Fibroblast of pulmonary artery (primary cell): ENCODE measurements around the gene PNMT.

Source experiments
- DNase-seq: peaks from one replicate; pipeline ENCODE4 v3.0.0-alpha.2; 2010; ENCODE audit warnings: low read depth
- H3K4me3 ChIP-seq: replicated peaks from 2 replicates; pipeline ENCODE4 v1.5.1; 2011; ENCODE audit warnings: low read depth, mild to moderate bottlenecking, control low read depth, low read length, moderate library complexity
- CTCF ChIP-seq: IDR thresholded peaks from 2 replicates; pipeline ENCODE4 v1.5.1; 2011; ENCODE audit warnings: mild to moderate bottlenecking, control low read depth, low read length, inconsistent platforms; ENCODE audit errors: missing control alignments

The PNMT gene

GRCh38 chr17:39669897-39670735 is 1.9 kb downstream of the PNMT start:
- DNase-seq = no peak
- H3K4me3 ChIP-seq = no peak overlapping the region
- no peak for TF ChIP-seq CTCF

DNA sequence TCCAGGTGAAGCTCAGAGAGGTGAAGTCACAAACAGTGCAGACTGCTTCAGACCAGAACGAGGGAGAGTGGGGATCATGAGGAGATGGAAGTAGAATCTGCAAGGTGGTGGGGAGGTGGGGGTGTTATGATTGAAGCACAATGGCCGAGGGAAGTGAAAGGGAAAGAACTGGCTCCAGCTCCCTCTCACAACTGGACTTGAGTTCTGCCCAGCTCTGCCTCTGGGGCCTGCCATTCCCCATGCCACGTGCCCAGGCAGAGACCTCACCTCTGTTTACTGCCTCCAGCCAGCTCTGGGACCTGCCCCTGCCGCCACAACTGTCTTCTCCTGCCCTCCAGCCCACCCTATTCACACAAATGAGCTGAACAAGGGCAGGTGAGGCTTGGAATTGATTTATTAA is 2.5 kb downstream of the PNMT start:
- DNase-seq = no peak
- TF ChIP-seq CTCF = no peak
- H3K4me3 ChIP-seq = no peak overlapping the region

DNA sequence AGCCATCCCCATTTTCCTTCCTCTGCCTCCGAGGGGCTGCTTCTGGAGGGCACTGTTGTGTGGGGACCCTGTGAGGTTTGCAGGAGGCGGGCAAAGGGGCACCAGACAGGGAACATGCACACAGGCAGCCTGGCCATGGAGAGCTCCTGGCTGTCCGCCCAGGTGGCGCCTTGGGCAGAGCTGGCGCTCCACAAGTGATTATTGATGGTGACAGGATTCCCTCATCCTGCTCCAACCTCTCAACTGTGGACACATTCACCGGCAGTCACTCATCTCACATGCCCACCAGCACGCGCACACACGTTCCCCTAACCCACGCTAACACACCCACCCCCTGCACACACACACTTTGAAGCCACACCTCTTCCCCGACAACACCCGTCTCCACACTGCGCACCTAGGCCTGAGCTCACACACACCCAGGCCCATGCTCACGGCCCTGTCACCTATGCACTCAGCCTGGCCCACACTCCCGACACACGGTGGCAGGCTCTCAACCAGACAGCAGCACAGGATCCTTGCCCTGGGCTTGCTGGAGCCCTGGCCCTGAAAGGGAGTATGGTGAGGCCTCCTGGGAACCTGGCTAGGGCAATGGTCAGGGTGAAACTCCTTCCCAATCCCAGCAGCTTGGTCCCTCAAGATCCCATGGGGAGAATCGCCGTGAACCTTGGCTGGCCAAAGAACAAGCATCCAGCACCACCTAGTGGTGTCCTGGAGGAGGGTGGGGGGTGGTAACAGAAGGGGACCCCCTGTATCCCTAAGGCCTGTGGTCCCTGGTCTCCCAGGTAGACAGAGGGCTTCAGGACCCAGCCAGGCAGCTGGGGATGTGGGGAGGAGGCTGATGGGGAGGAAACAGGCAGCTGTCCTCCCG is 3.6 kb downstream of the PNMT start:
- TF ChIP-seq CTCF = peak; percentile 66
- no peak overlapping the region for H3K4me3 ChIP-seq
- peak; percentile 46 for DNase-seq

GRCh38 chr17:39672522-39673334 is 4.5 kb downstream of the PNMT start:
- no peak for TF ChIP-seq CTCF
- no peak overlapping the region for H3K4me3 ChIP-seq
- no peak for DNase-seq

DNA sequence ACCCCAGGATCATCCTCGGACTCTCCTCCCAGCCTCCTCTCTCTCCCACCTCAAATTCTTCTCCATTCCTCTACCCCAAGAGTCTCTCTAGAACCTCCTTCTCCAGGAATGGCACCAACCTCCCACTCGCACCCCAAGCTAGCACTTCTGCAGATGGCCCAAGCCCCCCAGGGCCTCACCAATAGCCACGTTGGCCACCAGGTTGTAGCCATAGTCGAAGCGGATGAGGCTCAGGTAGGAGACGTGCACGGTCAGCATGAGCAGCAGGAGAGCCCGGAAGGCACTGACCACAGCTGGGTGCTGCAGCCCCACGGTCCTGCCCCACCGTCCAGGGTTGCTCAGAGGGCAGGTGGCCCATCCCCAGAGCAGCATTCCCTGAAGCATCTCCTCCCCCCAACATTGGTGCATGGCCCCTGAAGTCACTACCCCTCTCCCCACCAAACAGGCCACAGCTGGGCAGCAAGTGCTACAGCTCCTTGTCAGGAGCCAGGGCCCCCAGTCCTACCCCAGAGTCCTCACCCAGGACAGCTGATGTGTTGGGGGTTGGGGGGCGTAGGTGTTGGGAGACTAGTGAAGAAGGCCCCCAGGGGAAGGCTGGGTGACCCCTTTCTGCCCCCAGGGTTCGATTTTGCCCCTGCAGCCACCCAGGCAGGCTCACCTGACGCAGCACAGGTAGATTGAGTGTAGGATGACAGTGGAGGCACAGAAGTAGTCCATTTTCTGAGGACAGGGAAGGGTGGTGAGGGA is 5.3 kb downstream of the PNMT start:
- no peak for DNase-seq
- no peak for TF ChIP-seq CTCF

GRCh38 chr17:39674179-39674578 is 5.9 kb downstream of the PNMT start:
- no peak overlapping the region for H3K4me3 ChIP-seq
- no peak for DNase-seq
- TF ChIP-seq CTCF = no peak

More for the DNA sequence above, 5.3 kb downstream of the PNMT start:
- no peak overlapping the region for H3K4me3 ChIP-seq
